ENCODE measurements around the gene MAGEA12. TPM values are rescaled to one million over a fixed set of nuclear protein-coding genes. Genes with fewer than 3 reads are reported as not detected.
"Not testable (repeated sequence)": the region's sequence is repeated elsewhere in the genome, so short reads cannot be mapped to it uniquely, and the experiment has no call there.

MAGEA12 gene, protein sequence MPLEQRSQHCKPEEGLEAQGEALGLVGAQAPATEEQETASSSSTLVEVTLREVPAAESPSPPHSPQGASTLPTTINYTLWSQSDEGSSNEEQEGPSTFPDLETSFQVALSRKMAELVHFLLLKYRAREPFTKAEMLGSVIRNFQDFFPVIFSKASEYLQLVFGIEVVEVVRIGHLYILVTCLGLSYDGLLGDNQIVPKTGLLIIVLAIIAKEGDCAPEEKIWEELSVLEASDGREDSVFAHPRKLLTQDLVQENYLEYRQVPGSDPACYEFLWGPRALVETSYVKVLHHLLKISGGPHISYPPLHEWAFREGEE
- not detected for polyA plus RNA-seq (ENCODE audit: insufficient read depth in 1 of 5, insufficient read length in 5 of 5, low replicate concordance in 1 of 5)
- long read RNA-seq, donor 1: 0 reads
- long read RNA-seq, donor 2: 0 reads
- long read RNA-seq, donor 3: 0 reads
- long read RNA-seq, donor 4: 0 reads
- long read RNA-seq, donor 5: 0 reads
- long read RNA-seq, donor 6: 0 reads
- long read RNA-seq, donor 7: 0 reads
- long read RNA-seq, donor 8: 0 reads

DNA sequence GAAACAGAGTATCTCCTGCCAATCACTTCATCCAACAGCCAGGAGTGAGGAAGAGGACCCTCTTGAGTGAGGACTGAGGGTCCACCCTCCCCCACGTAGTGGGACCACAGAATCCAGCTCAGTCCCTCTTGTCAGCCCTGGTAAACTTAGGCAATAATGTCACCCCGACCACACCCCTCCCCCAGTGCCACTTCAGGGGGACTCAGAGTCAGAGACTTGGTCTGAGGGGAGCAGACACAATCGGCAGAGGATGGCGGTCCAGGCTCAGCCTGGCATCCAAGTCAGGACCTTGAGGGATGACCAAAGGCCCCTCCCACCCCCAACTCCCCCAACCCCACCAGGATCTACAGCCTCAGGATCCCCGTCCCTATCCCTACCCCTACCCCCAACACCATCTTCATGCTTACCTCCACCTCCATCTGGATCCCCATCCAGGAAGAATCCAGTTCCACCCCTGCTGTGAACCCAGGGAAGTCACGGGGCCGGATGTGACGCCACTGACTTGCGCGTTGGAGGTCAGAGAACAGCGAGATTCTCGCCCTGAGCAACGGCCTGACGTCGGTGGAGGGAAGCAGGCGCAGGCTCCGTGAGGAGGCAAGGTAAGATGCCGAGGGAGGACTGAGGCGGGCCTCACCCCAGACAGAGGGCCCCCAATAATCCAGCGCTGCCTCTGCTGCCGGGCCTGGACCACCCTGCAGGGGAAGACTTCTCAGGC is at the start of gene MAGEA12, which contains the start of gene CSAG1:
MAGEA12 (plus strand) TSS at position 497 of the 715 bp plus-strand sequence. CDS start 2,405 bp downstream, outside the sequence.
CSAG1 (minus strand) TSS at position 461 of the 715 bp plus-strand sequence. CDS start 1,261 bp downstream, outside the sequence.
- DNase-seq: no peak

DNA sequence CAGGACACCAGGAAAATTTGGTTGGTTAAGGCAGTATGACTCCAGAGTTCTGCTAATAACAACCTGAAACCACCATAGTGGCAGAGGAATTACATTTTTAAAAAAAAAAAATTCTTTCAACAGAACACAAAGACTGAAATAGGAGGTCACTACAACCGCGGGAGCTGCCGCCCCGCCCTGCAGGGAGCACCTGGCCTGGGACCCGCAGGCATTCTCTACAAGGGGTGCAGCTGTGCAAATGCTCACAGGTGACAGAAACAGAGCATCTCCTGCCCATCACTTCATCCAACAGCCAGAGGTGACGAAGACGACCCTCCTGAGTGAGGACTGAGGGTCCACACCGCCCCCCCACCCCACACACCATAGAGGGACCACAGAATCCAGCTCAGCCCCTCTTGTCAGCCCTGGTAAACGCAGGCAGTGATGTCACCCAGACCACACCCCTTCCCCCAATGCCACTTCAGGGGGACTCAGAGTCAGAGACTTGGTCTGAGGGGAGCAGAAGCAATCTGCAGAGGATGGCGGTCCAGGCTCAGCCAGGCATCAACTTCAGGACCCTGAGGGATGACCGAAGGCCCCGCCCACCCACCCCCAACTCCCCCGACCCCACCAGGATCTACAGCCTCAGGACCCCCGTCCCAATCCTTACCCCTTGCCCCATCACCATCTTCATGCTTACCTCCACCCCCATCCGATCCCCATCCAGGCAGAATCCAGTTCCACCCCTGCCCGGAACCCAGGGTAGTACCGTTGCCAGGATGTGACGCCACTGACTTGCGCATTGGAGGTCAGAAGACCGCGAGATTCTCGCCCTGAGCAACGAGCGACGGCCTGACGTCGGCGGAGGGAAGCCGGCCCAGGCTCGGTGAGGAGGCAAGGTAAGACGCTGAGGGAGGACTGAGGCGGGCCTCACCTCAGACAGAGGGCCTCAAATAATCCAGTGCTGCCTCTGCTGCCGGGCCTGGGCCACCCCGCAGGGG is 35.3 kb upstream of the MAGEA12 start, which contains the start of gene MAGEA3:
MAGEA3 (plus strand) TSS at position 843 of the 980 bp plus-strand sequence. CDS start 2,039 bp downstream, outside the sequence.
- not testable (repeated sequence) for DNase-seq

- DNase-seq: not testable (repeated sequence)
Measured at GRCh38 chrX:152700390-152700789, 33.2 kb upstream of the MAGEA12 start.

GRCh38 chrX:152706500-152706899 is 27.1 kb upstream of the MAGEA12 start:
- DNase-seq: not testable (repeated sequence)

GRCh38 chrX:152709173-152709572 is 24.4 kb upstream of the MAGEA12 start, which contains the start of gene CSAG2:
TSS of gene CSAG2 (minus strand) at chrX:152709273. CDS start at chrX:152709112, 161 bp downstream.
- DNase-seq: not testable (repeated sequence)

- DNase-seq: not testable (repeated sequence)
Measured at GRCh38 chrX:152713195-152713594, 20.4 kb upstream of the MAGEA12 start.

DNA sequence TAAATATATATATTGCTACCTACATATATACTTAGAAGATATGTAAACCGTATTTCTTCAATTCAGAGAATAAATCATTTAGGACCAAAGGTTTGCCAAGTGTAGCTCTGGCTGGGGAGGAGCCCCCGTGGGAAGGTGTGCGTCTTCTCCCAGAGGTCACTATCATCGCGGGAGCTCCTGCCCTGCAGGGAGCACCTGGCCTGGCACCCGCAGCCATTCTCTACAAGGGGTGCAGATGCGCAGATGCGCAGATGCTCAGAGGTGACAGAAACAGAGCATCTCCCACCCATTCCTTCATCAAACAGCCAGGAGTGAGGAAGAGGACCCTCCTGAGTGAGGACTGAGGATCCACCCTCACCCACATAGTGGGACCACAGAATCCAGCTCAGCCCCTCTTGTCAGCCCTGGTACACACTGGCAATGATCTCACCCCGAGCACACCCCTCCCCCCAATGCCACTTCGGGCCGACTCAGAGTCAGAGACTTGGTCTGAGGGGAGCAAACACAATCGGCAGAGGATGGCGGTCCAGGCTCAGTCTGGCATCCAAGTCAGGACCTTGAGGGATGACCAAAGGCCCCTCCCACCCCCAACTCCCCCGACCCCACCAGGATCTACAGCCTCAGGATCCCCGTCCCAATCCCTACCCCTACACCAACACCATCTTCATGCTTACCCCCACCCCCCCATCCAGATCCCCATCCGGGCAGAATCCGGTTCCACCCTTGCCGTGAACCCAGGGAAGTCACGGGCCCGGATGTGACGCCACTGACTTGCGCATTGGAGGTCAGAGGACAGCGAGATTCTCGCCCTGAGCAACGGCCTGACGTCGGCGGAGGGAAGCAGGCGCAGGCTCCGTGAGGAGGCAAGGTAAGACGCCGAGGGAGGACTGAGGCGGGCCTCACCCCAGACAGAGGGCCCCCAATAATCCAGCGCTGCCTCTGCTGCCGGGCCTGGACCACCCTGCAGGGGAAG is 19.5 kb upstream of the MAGEA12 start, which contains the start of gene MAGEA2B:
MAGEA2B (plus strand) TSS at position 814 of the 973 bp plus-strand sequence. CDS start 2,479 bp downstream, outside the sequence.
- not testable (repeated sequence) for DNase-seq

DNA sequence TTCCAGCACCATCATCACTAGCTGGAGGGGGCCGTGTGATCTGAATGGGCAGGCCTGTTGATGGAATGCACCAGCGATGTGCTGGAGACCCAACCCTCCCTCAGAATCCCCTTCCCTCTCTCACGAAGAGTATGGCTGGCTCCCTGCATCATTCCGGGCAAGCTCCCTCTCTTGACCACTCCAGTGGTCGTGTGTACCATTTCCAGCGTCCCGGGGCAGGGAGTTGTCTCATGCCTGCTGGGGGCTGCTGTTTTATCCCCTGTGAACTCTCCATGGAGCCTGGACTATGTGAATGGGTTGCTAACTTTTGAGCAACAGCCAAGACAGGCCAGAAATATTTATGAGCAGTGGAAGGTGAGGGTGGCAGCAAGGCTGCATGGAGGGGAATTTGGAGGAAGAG is 8.1 kb upstream of the MAGEA12 start:
- DNase-seq: no peak

GRCh38 chrX:152734143-152734858 is 744 bp downstream of the MAGEA12 start:
- DNase-seq: not testable (repeated sequence)

DNA sequence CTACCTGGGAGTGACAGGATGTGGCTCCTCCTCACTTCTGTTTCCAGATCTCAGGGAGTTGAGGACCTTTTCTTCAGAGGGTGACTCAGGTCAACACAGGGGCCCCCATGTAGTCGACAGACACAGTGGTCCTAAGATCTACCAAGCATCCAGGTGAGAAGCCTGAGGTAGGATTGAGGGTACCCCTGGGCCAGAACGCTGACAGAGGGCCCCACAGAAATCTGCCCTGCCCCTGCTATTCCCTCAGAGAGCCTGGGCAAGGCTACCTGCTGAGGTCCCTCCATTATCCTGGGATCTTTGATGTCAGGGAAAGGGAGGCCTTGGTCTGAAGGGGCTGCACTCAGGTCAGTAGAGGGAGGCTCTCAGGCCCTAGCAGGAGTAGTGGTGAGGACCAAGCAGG is 1.5 kb downstream of the MAGEA12 start:
- no peak for DNase-seq

DNA sequence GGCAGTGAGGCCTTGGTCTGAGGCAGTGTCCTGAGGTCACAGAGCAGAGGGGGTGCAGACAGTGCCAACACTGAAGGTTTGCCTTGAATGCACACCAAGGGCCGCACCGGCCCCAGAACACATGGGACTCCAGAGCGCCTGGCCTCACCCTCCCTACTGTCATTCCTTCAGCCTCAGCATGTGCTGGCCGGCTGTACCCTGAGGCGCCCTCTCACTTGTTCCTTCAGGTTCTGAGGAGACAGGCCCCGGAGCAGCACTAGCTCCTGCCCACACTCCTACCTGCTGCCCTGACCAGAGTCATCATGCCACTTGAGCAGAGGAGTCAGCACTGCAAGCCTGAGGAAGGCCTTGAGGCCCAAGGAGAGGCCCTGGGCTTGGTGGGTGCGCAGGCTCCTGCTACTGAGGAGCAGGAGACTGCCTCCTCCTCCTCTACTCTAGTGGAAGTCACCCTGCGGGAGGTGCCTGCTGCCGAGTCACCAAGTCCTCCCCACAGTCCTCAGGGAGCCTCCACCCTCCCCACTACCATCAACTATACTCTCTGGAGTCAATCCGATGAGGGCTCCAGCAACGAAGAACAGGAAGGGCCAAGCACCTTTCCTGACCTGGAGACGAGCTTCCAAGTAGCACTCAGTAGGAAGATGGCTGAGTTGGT is 2.4 kb downstream of the MAGEA12 start:
- no peak for DNase-seq

- not testable (repeated sequence) for DNase-seq
Measured at GRCh38 chrX:152736528-152736927, 3.0 kb downstream of the MAGEA12 start.

GRCh38 chrX:152738560-152738959 is 5.0 kb downstream of the MAGEA12 start:
- no peak for DNase-seq

DNA sequence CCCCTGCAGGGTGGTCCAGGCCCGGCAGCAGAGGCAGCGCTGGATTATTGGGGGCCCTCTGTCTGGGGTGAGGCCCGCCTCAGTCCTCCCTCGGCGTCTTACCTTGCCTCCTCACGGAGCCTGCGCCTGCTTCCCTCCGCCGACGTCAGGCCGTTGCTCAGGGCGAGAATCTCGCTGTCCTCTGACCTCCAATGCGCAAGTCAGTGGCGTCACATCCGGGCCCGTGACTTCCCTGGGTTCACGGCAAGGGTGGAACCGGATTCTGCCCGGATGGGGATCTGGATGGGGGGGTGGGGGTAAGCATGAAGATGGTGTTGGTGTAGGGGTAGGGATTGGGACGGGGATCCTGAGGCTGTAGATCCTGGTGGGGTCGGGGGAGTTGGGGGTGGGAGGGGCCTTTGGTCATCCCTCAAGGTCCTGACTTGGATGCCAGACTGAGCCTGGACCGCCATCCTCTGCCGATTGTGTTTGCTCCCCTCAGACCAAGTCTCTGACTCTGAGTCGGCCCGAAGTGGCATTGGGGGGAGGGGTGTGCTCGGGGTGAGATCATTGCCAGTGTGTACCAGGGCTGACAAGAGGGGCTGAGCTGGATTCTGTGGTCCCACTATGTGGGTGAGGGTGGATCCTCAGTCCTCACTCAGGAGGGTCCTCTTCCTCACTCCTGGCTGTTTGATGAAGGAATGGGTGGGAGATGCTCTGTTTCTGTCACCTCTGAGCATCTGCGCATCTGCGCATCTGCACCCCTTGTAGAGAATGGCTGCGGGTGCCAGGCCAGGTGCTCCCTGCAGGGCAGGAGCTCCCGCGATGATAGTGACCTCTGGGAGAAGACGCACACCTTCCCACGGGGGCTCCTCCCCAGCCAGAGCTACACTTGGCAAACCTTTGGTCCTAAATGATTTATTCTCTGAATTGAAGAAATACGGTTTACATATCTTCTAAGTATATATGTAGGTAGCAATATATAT is 20.4 kb downstream of the MAGEA12 start, which contains the start of gene MAGEA2:
MAGEA2 (minus strand) TSS at position 157 of the 965 bp plus-strand sequence. CDS start 2,479 bp downstream, outside the sequence.
- DNase-seq: not testable (repeated sequence)

- DNase-seq: not testable (repeated sequence)
Measured at GRCh38 chrX:152754871-152755270, 21.3 kb downstream of the MAGEA12 start.

- not testable (repeated sequence) for DNase-seq
Measured at GRCh38 chrX:152758918-152759317, 25.4 kb downstream of the MAGEA12 start, which contains the start of gene CSAG3. TSS of gene CSAG3 (plus strand) at chrX:152759218.

DNA sequence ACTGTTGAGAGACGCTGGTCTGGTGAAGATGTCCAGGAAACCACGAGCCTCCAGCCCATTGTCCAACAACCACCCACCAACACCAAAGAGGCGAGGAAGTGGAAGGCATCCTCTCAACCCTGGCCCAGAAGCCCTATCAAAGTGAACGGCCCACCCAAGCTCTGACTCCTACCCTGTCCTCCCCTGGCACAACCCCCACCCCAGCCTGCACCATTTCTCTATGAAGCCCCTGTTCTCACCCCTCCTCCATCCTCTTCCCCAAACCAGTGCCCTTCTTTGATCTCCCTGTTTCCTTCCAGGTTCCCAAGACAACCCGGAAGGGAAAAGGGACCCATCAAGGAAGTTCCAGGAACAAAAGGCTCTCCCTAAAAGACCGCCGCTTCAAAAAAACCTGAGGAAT is 26.0 kb downstream of the MAGEA12 start:
- DNase-seq: not testable (repeated sequence)

Measured in right lung (tissue), 10 donors.